NCI-H128 (cell line): ENCODE data around the gene PAIP1.
"Not testable (repeated sequence)": the region's sequence is repeated elsewhere in the genome, so short reads cannot be mapped to it uniquely, and the experiment has no call there.

Source experiments
- DNase-seq: peaks from one replicate; lab custom pipeline; 2025; ENCODE audit not compliant: unreplicated experiment; lab: John Stamatoyannopoulos, UW

PAIP1 gene

DNA sequence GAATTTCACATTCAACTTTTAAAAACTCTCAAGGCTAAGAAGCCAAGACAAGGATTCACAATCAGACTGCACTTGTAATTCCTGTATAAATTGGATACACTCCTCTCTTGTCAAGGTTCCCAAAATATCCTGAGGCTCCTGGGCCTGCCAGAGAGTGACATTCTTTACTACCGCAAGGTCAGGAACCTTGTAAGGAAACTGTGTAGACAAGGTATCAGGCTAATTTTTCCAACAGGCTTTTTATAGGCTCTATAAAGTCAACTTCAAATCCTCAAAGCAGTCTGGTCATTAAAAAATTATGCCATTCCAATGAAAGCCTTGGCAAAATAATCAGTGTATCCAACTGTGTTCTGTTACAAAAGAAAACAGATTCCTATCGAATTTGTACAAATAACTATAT, 15.5 kb upstream of the PAIP1 start:
- DNase-seq, result no peak

GRCh38 chr5:43571237-43571636, 14.4 kb upstream of the PAIP1 start:
- DNase-seq, result no peak

GRCh38 chr5:43570450-43571158, 13.7 kb upstream of the PAIP1 start:
- no peak for DNase-seq

DNA sequence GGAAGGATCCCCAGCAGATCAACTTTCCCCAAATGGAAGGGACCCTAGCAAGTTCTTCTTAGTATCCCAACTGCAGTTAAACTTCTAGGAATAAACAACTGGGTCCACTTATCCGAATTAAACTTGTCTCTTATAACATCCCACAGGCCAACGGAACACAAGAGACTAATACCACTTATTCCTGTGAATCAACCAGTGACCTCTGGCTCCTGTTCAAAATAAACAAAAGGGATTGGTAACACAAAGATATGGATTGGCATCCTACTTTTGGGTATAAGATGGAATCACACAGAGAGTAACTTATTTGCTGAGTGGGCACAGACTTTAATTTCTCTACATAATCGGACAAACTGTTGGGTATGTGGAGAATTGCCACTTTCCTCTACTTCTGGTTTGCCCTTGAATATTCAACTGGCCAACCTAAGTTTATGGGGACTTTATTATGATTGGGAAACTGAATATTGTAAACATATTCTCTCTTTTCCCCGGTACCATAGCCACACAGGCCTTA, 12.4 kb upstream of the PAIP1 start:
- DNase-seq, result no peak

GRCh38 chr5:43567967-43568366, 11.1 kb upstream of the PAIP1 start:
- no peak for DNase-seq

DNA sequence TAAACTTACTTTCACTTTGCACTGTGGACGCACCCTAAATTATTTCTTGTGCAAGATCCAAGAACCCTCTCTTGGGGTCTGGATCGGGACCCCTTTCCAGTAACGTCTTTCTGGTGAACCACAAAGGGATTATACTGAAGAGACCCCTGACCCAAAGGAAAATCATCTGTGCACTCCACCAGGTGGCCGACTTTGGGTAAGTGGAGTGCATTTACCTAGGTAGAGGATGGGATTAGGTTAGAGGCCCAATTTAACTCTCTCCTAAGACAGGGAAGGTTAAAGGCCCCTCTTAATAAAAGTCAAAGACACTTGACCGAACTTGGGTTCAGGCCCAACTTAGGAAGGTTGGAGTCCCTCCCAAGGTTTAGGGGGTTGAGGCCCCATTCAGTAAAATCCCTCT, 8.2 kb upstream of the PAIP1 start:
- no peak for DNase-seq

DNA sequence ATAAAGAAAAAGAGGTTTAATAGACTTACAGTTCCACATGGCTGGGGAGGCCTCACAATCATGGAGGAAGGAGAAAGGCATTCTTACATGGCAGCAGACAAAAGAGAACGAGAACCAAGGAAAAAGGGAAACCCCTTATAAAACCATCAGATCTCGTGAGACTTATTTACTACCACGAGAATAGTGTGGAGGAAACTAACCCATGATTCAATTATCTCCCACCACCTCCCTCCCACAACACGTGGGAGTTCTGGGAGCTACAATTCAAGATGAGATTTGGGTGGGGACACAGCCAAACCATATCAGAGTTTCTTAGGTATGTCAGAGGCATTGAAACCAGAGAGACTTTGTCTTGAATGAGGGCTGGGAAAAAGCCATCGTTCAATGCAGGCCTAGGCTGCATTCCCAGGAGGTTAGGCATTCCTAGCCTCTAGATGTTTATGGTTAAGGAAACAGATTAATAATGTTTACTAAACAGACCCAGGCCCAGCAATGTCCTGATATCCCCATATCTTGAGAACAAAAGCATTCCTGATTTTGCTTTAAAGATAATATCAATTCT, 7.5 kb upstream of the PAIP1 start:
- DNase-seq, result no peak

- no peak for DNase-seq
Measured at GRCh38 chr5:43563321-43563720, 6.4 kb upstream of the PAIP1 start.

DNA sequence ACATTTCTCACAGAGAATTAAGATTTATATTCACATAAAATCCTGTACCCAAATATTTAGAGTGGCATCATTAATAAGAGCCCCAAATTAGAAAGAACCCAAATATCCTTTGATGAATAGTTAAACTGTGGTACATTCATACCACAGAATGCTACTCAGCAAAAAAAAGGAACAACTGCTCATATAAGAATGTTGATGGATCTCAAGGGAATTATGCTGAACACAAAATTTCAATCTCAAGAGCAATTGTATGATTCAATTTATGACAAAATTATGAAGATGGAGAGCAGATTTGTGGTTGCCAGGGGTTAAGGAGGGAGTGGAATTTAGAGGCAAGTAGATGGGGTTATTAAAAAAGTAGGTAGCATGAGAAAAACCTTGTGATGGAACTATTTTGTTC, 4.5 kb upstream of the PAIP1 start:
- DNase-seq, result no peak

DNA sequence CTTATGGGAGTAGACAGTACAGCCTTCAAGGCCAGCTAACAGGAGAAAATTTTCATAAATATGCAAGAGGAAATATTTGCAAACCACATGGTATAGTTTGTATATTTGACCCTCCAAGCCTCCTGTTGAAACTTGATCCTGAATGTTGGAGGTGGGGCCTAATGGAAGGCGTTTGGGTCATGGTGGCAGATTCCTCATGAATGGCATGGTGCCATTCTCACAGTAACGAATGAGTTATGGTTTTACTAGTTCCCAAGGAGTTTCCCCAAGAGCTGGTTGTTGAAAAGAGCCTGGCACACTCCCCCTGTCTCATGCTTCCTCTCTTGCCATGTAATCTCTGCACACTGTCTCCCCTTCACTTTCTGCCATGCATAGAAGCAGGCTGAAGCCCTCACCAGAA, 3.3 kb upstream of the PAIP1 start:
- DNase-seq, result no peak

GRCh38 chr5:43556607-43556856, 345 bp downstream of the PAIP1 start:
- not testable (repeated sequence) for DNase-seq

GRCh38 chr5:43555895-43556606, 826 bp downstream of the PAIP1 start:
- no peak for DNase-seq

DNA sequence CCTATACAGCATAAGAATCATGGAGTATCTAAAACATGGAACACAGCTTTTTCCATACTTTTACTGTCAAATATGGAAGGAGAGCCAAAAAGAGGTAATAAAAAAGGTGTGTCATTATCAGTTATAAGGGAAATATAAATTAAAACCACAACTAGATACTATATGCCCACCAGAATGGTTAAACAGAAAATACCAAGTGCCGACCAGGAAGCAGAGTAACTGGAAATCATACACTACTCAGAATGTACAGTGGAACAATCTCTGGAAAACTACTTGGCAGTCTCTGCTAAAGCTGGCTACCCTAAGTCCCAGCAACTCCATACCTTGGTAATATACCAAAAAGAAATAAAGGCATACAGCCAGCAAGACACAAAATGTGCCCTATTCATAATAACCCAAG, 2.4 kb downstream of the PAIP1 start:
- no peak for DNase-seq

DNA sequence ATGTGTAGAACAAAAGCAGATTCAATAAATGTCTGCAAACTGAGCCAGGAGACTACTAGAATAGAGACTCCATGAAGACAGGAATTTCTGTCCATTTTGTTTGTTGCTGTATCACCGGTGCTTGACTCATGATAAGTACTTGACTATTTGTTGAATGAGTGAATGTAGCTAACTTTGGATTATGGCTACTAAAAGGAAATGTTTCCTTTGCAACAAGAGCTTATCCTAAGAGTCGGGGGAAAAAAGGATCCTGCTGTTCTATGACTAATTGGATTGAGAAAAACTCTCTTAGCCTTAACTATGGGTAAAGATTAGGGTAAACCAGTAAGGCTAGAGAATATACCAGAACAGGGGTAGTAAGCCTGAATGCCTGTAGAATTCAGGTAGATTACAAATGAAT, 3.5 kb downstream of the PAIP1 start:
- DNase-seq, result no peak

GRCh38 chr5:43551731-43552130, 5.1 kb downstream of the PAIP1 start:
- no peak for DNase-seq

- DNase-seq, result not testable (repeated sequence)
Measured at GRCh38 chr5:43549272-43549671, 7.6 kb downstream of the PAIP1 start.

GRCh38 chr5:43548358-43548757, 8.5 kb downstream of the PAIP1 start:
- DNase-seq, result no peak

DNA sequence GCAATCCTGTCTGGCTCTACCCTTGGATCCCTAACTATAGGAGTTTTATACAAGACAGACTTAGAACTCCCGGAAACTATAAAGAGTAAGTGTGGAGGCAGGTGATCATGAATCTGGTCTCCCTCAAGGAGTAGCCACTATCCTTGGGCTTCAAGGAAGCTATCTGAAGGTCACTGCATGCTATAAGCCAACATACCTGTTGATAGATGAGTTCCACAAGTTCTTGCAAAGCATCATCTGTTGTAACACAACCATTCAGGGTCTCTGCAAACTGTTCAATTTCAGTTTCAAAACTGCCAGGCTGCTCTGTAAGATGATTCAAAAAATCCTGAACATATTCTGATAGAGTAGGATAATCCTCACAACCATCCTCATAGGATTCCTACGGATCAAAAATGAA, 9.3 kb downstream of the PAIP1 start:
- no peak for DNase-seq

DNA sequence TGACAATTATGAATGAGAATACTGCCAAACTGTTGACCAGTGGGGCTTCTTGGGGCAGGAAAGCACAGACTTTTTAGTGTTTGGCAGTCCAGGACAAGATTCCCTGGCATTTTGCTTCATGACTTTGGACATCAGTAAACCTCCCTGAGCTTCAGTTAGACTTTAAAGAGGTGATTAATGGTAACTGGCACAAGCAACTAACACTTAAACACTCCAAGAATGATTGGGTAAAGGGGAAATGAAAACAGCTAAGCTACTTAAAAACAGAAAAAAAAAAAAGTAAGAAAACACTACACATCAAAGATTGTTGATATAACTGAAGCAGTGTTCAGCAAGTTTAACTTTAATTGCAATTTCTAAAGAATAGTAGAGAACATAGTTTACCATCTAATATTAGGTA, 13.4 kb downstream of the PAIP1 start:
- DNase-seq, result no peak

DNA sequence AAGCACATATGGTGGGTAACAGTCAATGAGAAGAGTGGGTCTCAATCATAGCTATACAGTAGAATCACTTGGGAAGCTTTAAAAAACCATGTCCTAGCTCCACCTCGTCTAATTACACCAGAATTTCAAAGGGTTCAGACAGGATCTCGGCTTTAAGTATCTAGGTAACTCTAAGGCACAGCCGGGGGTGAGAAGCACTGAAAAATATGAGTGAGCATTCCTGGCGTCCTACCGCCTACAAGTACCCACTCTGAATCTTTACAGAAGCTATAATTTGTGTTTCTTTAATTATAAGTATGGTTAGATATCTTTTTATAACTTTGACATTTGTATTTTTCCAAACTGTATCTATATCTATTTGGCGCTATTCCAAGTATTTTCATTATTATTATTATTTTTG, 16.1 kb downstream of the PAIP1 start:
- DNase-seq, result no peak

- no peak for DNase-seq
Measured at GRCh38 chr5:43536972-43537371, 19.9 kb downstream of the PAIP1 start.

DNA sequence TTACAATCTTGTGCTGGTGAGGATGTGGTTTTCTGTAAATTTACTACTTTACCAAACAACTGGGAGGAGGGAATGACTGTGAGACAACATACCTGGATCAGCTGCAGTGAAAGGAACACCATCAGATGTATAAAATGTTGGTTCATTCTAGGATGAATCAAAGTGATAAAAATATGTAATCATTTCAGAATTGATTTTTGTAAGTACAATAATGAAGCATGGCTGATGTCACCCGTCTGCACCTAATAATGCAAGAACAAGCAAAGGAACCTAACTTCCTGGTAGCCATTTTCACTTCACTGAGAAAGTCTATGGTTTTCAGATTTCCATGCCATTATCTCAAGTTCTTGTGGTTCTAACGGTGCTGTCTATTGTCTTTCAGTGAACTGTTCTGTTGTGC, 23.2 kb downstream of the PAIP1 start:
- no peak for DNase-seq

- DNase-seq, result no peak
Measured at GRCh38 chr5:43530648-43531047, 26.2 kb downstream of the PAIP1 start.
